GM23338 (cell line): ENCODE data around the gene ABCC3. TPM values are rescaled to one million over a fixed set of nuclear protein-coding genes. Genes with fewer than 3 reads are reported as not detected.

ENCODE experiments used
- ATAC-seq: fragments of 200-7000 bp; cut with Tn5 transposase; 3 replicates; pipeline ENCODE4 v1.9.1; 2020
- DNase-seq: peaks from one replicate; pipeline ENCODE4 v3.0.0-alpha.2; 2015; ENCODE audit warnings: low spot score
- H2AFZ ChIP-seq: fragments of 200-600 bp; sonication (generic); 2 replicates; pipeline ENCODE4 v1.8.0; 2016; ENCODE audit warnings: antibody characterized with exemption, mild to moderate bottlenecking, moderate library complexity
- H3F3A ChIP-seq: fragments of 200-600 bp; sonication (generic); replicated peaks from 2 replicates; pipeline ENCODE4 v1.8.0; 2017; ENCODE audit warnings: antibody characterized with exemption, mixed run types, low read depth
- H3K27ac ChIP-seq: fragments of 200-600 bp; sonication (generic); 2 replicates; pipeline ENCODE4 v1.6.1; 2016; ENCODE audit warnings: low read depth
- H3K27me3 ChIP-seq: fragments of 200-600 bp; sonication (generic); 2 replicates; pipeline ENCODE4 v1.8.0; 2016; ENCODE audit warnings: mild to moderate bottlenecking, mixed run types, moderate library complexity; ENCODE audit not compliant: insufficient read depth
- H3K36me3 ChIP-seq: fragments of 200-600 bp; sonication (generic); 2 replicates; pipeline ENCODE4 v1.8.0; 2016; ENCODE audit warnings: mild to moderate bottlenecking; ENCODE audit not compliant: insufficient read depth
- H3K4me1 ChIP-seq: fragments of 200-600 bp; sonication (generic); 2 replicates; pipeline ENCODE4 v1.8.0; 2016; ENCODE audit warnings: mild to moderate bottlenecking, moderate library complexity; ENCODE audit not compliant: insufficient read depth
- H3K4me2 ChIP-seq: fragments of 200-600 bp; sonication (generic); 2 replicates; pipeline ENCODE4 v1.7.1; 2017; ENCODE audit warnings: mixed run types
- H3K4me3 ChIP-seq: fragments of 200-600 bp; sonication (generic); 2 replicates; pipeline ENCODE4 v1.6.1; 2016; ENCODE audit warnings: mixed run types
- H3K79me2 ChIP-seq: fragments of 200-600 bp; sonication (generic); replicated peaks from 2 replicates; pipeline ENCODE4 v1.8.0; 2017; ENCODE audit warnings: mild to moderate bottlenecking; ENCODE audit not compliant: insufficient read depth
- H3K9me2 ChIP-seq: fragments of 200-600 bp; sonication (generic); 2 replicates; pipeline ENCODE4 v1.8.0; 2017; ENCODE audit not compliant: insufficient read depth
- H4K20me1 ChIP-seq: fragments of 200-600 bp; sonication (generic); replicated peaks from 2 replicates; pipeline ENCODE4 v1.8.0; 2017; ENCODE audit warnings: mild to moderate bottlenecking; ENCODE audit not compliant: insufficient read depth
- H3K27ac Mint-ChIP-seq: 2 replicates; pipeline ENCODE4 v1.8.0; 2020; ENCODE audit warnings: inconsistent platforms, mild to moderate bottlenecking, moderate library complexity, mixed read lengths
- H3K27me3 Mint-ChIP-seq: 3 replicates; pipeline ENCODE4 v1.8.0; 2022; ENCODE audit warnings: low read depth, mild to moderate bottlenecking, moderate library complexity, mixed read lengths, inconsistent platforms; ENCODE audit not compliant: insufficient read depth, poor library complexity
- H3K36me3 Mint-ChIP-seq: 3 replicates; pipeline ENCODE4 v1.8.0; 2021; ENCODE audit warnings: low read depth, mild to moderate bottlenecking, inconsistent platforms, moderate library complexity, mixed read lengths
- H3K4me1 Mint-ChIP-seq: 3 replicates; pipeline ENCODE4 v1.8.0; 2020; ENCODE audit warnings: mild to moderate bottlenecking, inconsistent platforms, mixed read lengths
- H3K4me3 Mint-ChIP-seq: 3 replicates; pipeline ENCODE4 v1.8.0; 2021; ENCODE audit warnings: moderate library complexity, mild to moderate bottlenecking, inconsistent platforms, mixed read lengths
- H3K9me3 Mint-ChIP-seq: 3 replicates; pipeline ENCODE4 v1.8.0; 2020; ENCODE audit warnings: moderate library complexity, mild to moderate bottlenecking, inconsistent platforms, mixed read lengths
- CREB1 ChIP-seq: fragments of 250-450 bp; sonication (Bioruptor Pico); IDR thresholded peaks from 2 replicates; pipeline ENCODE4 v1.5.0; 2020; ENCODE audit warnings: low read depth, mild to moderate bottlenecking, moderate library complexity
- EZH2 ChIP-seq: fragments of 200-600 bp; sonication (generic); IDR thresholded peaks from one replicate; pipeline ENCODE4 v1.8.0; 2017; ENCODE audit warnings: antibody characterized with exemption, mild to moderate bottlenecking, low read depth; ENCODE audit not compliant: unreplicated experiment
- EZH2phosphoT487 ChIP-seq: fragments of 200-600 bp; sonication (generic); IDR thresholded peaks from one replicate; pipeline ENCODE4 v1.8.1; 2018; ENCODE audit warnings: antibody characterized with exemption; ENCODE audit not compliant: unreplicated experiment
- JUNB ChIP-seq: IDR thresholded peaks from one replicate; pipeline ENCODE4 v1.6.1; 2016; ENCODE audit warnings: antibody characterized with exemption; ENCODE audit not compliant: unreplicated experiment
- NANOG ChIP-seq: IDR thresholded peaks from 2 replicates; pipeline ENCODE4 v1.6.1; 2016; ENCODE audit warnings: antibody characterized with exemption, borderline replicate concordance
- POLR2AphosphoS5 ChIP-seq: IDR thresholded peaks from 2 replicates; pipeline ENCODE4 v1.6.1; 2016; ENCODE audit warnings: antibody characterized with exemption, low read depth
- REST ChIP-seq: IDR thresholded peaks from one replicate; pipeline ENCODE4 v1.6.1; 2018; ENCODE audit warnings: antibody characterized with exemption; ENCODE audit not compliant: unreplicated experiment
- STAT1 ChIP-seq: IDR thresholded peaks from one replicate; pipeline ENCODE4 v1.6.1; 2016; ENCODE audit warnings: antibody characterized with exemption; ENCODE audit not compliant: unreplicated experiment
- ZNF114 ChIP-seq: fragments of 250-450 bp; sonication (Bioruptor Pico); IDR thresholded peaks from 2 replicates; pipeline ENCODE4 v1.5.0; 2020; ENCODE audit warnings: mild to moderate bottlenecking, moderate library complexity
- ZNF331 ChIP-seq: fragments of 250-450 bp; sonication (Bioruptor Pico); IDR thresholded peaks from 2 replicates; pipeline ENCODE4 v1.5.0; 2020; ENCODE audit warnings: low read depth, mild to moderate bottlenecking, moderate library complexity
- ZNF462 ChIP-seq: fragments of 250-450 bp; sonication (Bioruptor Pico); IDR thresholded peaks from 2 replicates; pipeline ENCODE4 v1.5.0; 2020; ENCODE audit warnings: mild to moderate bottlenecking, moderate library complexity
- polyA plus RNA-seq: library from polyadenylated mRNA; unstranded; fragments of >200 nt; fragmentation: Nextera tagmentation; extraction: Ambion mirVana; gene quantifications from 2 replicates; pipeline ENCODE4 v1.2.1, GENCODE V29; 2016
- total RNA-seq: library from RNA; depleted of rRNA; stranded (reverse); fragments of >200 nt; shearing (Covaris generic); gene quantifications from 2 replicates; pipeline ENCODE4 v1.2.3, GENCODE V29; 2014
- TF ChIP-seq, protein P1 (sequence below): IDR thresholded peaks from 2 replicates; pipeline ENCODE4 v1.6.1; 2016; ENCODE audit warnings: antibody characterized with exemption
- TF ChIP-seq, protein P2 (sequence below), 2 experiments: fragments of 200-600 bp in 1 of 2; sonication (generic) in 1 of 2; conservative IDR thresholded peaks; 2 replicates each; pipeline versions ENCODE4 v1.5.1 to v1.6.1; 2016 to 2017; ENCODE audit warnings: antibody characterized with exemption in 2 of 2, low read depth in 2 of 2, mild to moderate bottlenecking in 2 of 2, moderate library complexity in 1 of 2

ABCC3 gene
- total and polyA plus RNA-seq, 2 experiments from 2014 or later: not detected

- peaks cover 81% of the 10 kb centered on the region for H4K20me1 ChIP-seq
- no peak for ATAC-seq
Measured at GRCh38 chr17:50728881-50729765, 94.4 kb downstream of the ABCC3 start.

More at GRCh38 chr17:50728881-50729765, 94.4 kb downstream of the ABCC3 start:
- Histone ChIP-seq H3K27me3 (no peaks in the 10 kb centered on the region), H3K4me1 (no peaks in the 10 kb centered on the region; the same call in 1 of the 2 replicates), H3F3A (no peaks in the 10 kb centered on the region), H2AFZ (no peak overlapping the region), H3K4me3 (no peak overlapping the region), H3K79me2 (peaks cover 100% of the 10 kb centered on the region), H3K9me2 (no peaks in the 10 kb centered on the region), H3K36me3 (no peaks in the 10 kb centered on the region), H3K27ac (no peak overlapping the region), H3K4me2 (no peak overlapping the region)
- no peaks in the 10 kb centered on the region for H3K36me3 Mint-ChIP-seq
- H3K27ac Mint-ChIP-seq: no peak overlapping the region
- H3K4me1 Mint-ChIP-seq: peaks cover 9% of the 10 kb centered on the region
- H3K4me3 Mint-ChIP-seq: no peak overlapping the region
- TF ChIP-seq, protein P1, sequence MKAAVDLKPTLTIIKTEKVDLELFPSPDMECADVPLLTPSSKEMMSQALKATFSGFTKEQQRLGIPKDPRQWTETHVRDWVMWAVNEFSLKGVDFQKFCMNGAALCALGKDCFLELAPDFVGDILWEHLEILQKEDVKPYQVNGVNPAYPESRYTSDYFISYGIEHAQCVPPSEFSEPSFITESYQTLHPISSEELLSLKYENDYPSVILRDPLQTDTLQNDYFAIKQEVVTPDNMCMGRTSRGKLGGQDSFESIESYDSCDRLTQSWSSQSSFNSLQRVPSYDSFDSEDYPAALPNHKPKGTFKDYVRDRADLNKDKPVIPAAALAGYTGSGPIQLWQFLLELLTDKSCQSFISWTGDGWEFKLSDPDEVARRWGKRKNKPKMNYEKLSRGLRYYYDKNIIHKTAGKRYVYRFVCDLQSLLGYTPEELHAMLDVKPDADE: no peak
- TF ChIP-seq, protein P2, sequence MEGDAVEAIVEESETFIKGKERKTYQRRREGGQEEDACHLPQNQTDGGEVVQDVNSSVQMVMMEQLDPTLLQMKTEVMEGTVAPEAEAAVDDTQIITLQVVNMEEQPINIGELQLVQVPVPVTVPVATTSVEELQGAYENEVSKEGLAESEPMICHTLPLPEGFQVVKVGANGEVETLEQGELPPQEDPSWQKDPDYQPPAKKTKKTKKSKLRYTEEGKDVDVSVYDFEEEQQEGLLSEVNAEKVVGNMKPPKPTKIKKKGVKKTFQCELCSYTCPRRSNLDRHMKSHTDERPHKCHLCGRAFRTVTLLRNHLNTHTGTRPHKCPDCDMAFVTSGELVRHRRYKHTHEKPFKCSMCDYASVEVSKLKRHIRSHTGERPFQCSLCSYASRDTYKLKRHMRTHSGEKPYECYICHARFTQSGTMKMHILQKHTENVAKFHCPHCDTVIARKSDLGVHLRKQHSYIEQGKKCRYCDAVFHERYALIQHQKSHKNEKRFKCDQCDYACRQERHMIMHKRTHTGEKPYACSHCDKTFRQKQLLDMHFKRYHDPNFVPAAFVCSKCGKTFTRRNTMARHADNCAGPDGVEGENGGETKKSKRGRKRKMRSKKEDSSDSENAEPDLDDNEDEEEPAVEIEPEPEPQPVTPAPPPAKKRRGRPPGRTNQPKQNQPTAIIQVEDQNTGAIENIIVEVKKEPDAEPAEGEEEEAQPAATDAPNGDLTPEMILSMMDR (conservative IDR thresholded peaks at IDR 0.05; ENCODE audit: low read depth in 2 of 2): no peak
- TF ChIP-seq NANOG: no peak
- TF ChIP-seq STAT1: no peak
- TF ChIP-seq EZH2: no peak
- no peak for TF ChIP-seq EZH2phosphoT487
- no peak for TF ChIP-seq POLR2AphosphoS5
- no peak for TF ChIP-seq ZNF331 (CRISPR knock-in tag)
- no peak for TF ChIP-seq ZNF114 (CRISPR knock-in tag)
- TF ChIP-seq CREB1 (CRISPR knock-in tag): no peak
- no peak for TF ChIP-seq REST
- no peak for TF ChIP-seq JUNB
- TF ChIP-seq ZNF462 (CRISPR knock-in tag): no peak
- H3K9me3 Mint-ChIP-seq: no peaks in the 10 kb centered on the region
- DNase-seq: no peak
- H3K27me3 Mint-ChIP-seq: no peaks in the 10 kb centered on the region
